ENCODE data around the gene KRT16. TPM values are rescaled to one million over a fixed set of nuclear protein-coding genes. Genes with fewer than 3 reads are reported as not detected.

KRT16 gene
- total and polyA plus RNA-seq, 10 of the 15 experiments (the other 5 are each of a cell fraction or from before 2014, with no cell fraction given): 0.07 TPM; not detected in 9

DNA sequence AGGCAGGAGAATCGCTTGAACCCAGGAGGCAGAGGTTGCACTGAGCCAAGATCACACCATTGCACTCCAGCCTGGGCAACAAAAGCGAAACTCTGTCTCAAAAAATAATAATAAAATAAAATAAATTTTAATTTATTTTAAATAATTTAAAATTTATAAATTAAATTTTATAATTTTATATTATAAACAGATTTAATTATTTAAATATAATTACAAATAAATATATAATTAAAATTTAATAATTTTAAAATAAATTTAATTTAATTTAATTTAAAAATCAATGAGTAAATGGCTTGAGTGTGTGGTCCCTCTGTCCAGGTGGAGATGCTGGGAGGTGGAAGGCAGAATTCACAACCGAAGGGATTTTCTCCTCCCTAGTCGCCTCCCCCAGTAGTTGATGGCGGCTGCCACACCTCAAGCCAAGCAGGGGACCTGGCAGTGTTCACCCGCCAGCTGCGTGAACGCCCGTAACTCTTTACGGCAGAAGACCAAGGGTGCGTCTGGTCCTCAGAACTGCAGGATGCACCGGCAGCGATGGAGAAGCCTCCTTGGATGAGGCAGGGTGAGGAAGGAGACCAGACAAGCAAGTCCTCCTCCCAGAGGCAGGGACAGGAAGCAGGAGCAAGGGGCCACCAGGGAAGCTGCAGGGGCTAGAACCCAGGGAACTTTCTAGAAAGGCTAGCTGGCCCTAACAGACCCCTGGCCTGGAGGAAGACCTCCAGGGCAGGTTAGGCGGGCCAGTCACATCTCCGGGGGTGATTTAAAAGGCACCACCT is 34.7 kb upstream of the KRT16 start:
- ChIA-PET CTCF (interaction anchor here (0.6 to 11.8 kb wide), 10 partner anchors 16 to 1203 kb away, joined by 3 to 420 read pairs (median 10); no protein-coding TSS in a partner anchor), RAD21 (ENCODE audit: unreplicated experiment) (interaction anchor here (1.3 to 11.5 kb wide), 4 partner anchors 17 to 737 kb away, joined by 3 to 193 read pairs (median 18); no protein-coding TSS in a partner anchor), SMC1A (ENCODE audit: uncharacterized antibody, unreplicated experiment) (interaction anchor here (1.0 to 4.8 kb wide), 6 partner anchors 17 to 1031 kb away, joined by 3 to 62 read pairs (median 9); no protein-coding TSS in a partner anchor), POLR2A (interaction anchor here (1.4 kb wide), 1 partner anchor 15 kb away, joined by 4 read pairs; no protein-coding TSS in a partner anchor)
- H4K20me1 ChIP-seq (ENCODE audit: control insufficient read depth, insufficient read depth): no peaks in the 10 kb centered on the region
- intact Hi-C loops (cut with micrococcal nuclease; ENCODE audit: unreplicated experiment) (loop anchor here (5.0 kb wide), 3 partner anchors 735 to 845 kb away; no protein-coding TSS in a partner anchor), in situ Hi-C loops (cut with MboI) (no loop called here)
- H3K36me3 ChIP-seq (ENCODE audit: control insufficient read depth in 2 of 2, insufficient read depth in 2 of 2, low read length in 1 of 2): no peaks in the 10 kb centered on the region
- no peak overlapping the region for H2AFZ ChIP-seq (ENCODE audit: control insufficient read depth, low read depth, low read length)
- no peak overlapping the region for H3K4me2 ChIP-seq (ENCODE audit: control insufficient read depth, insufficient read depth)
- TF ChIP-seq RAD51 (IDR thresholded peaks at IDR 0.05): no peak
- TF ChIP-seq, protein P1, sequence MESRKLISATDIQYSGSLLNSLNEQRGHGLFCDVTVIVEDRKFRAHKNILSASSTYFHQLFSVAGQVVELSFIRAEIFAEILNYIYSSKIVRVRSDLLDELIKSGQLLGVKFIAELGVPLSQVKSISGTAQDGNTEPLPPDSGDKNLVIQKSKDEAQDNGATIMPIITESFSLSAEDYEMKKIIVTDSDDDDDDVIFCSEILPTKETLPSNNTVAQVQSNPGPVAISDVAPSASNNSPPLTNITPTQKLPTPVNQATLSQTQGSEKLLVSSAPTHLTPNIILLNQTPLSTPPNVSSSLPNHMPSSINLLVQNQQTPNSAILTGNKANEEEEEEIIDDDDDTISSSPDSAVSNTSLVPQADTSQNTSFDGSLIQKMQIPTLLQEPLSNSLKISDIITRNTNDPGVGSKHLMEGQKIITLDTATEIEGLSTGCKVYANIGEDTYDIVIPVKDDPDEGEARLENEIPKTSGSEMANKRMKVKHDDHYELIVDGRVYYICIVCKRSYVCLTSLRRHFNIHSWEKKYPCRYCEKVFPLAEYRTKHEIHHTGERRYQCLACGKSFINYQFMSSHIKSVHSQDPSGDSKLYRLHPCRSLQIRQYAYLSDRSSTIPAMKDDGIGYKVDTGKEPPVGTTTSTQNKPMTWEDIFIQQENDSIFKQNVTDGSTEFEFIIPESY (IDR thresholded peaks at IDR 0.05): no peak
- TF ChIP-seq, protein P2, sequence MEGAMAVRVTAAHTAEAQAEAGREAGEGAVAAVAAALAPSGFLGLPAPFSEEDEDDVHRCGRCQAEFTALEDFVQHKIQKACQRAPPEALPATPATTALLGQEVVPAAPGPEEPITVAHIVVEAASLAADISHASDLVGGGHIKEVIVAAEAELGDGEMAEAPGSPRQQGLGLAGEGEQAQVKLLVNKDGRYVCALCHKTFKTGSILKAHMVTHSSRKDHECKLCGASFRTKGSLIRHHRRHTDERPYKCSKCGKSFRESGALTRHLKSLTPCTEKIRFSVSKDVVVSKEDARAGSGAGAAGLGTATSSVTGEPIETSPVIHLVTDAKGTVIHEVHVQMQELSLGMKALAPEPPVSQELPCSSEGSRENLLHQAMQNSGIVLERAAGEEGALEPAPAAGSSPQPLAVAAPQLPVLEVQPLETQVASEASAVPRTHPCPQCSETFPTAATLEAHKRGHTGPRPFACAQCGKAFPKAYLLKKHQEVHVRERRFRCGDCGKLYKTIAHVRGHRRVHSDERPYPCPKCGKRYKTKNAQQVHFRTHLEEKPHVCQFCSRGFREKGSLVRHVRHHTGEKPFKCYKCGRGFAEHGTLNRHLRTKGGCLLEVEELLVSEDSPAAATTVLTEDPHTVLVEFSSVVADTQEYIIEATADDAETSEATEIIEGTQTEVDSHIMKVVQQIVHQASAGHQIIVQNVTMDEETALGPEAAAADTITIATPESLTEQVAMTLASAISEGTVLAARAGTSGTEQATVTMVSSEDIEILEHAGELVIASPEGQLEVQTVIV (IDR thresholded peaks at IDR 0.05; ENCODE audit: borderline replicate concordance, partially characterized antibody): no peak
- 49% methylated on average over 15 of the region's 15 CpGs for WGBS (ENCODE audit: insufficient coverage, insufficient replicate concordance, low lambda C conversion rate, missing lambda C conversion rate)
- no peak overlapping the region for H3K9ac ChIP-seq (ENCODE audit: control insufficient read depth, insufficient read depth, low read length)
- no peak overlapping the region for H3K27ac ChIP-seq (ENCODE audit: control insufficient read depth, insufficient read depth)
- no peaks in the 10 kb centered on the region for H3K27me3 ChIP-seq (replicated peaks in 1 of 2; ENCODE audit: control insufficient read depth in 2 of 2, insufficient read depth in 2 of 2, low read length in 1 of 2)
- no peak overlapping the region for H3K4me3 ChIP-seq
- FAIRE-seq (no peak), DNase-seq (ENCODE audit: low read depth, low spot score) (no peak), ATAC-seq (no peak)
- no TSS peak for BruUV-seq (replicated peaks)
- H3K4me1 ChIP-seq (ENCODE audit: control insufficient read depth, insufficient read depth, low read length): peaks cover 9% of the 10 kb centered on the region
- no peaks in the 10 kb centered on the region for H3K9me3 ChIP-seq (replicated peaks; ENCODE audit: control insufficient read depth, insufficient read depth, low read length)
- H3K79me2 ChIP-seq (ENCODE audit: control insufficient read depth, insufficient read depth, low read length): no peaks in the 10 kb centered on the region
